HepG2 (cell line): Measurements from ENCODE around the gene PODXL. TPM values are rescaled to one million over a fixed set of nuclear protein-coding genes. Genes with fewer than 3 reads are reported as not detected.

Source experiments
- ATAC-seq: fragments of 200-7000 bp; cut with Tn5 transposase; 3 replicates; pipeline ENCODE4 v1.9.1; 2020; ENCODE audit warnings: mild to moderate bottlenecking, moderate library complexity
- BruUV-seq: library from RNA; stranded (reverse); fragments of 400-500 nt; replicated peaks from 2 replicates; lab custom pipeline; 2021; lab: Mats Ljungman, UMichigan
- CTCF ChIA-PET: fragments of 300-600 bp; formaldehyde crosslinking; extraction: SDS; loops from one replicate; lab custom pipeline; 2021; ENCODE audit warnings: low total read pairs, inconsistent platforms, low intra/inter-chr PET ratio; lab: Yijun Ruan, JAX
- POLR2A ChIA-PET: fragments of 350-600 bp; sonication (Branson Sonifier 250); formaldehyde crosslinking; loops from one replicate; lab custom pipeline; 2020; ENCODE audit warnings: antibody characterized with exemption, inconsistent platforms; lab: Yijun Ruan, JAX
- DNase-seq: peaks from one replicate; pipeline ENCODE4 v3.0.0-alpha.2; 2015; ENCODE audit warnings: low spot score
- FAIRE-seq: peaks from 3 replicates; lab custom pipeline; 2011; peaks lifted over from hg19 to GRCh38; lab: Jason Lieb, UNC
- H2AFZ ChIP-seq: one replicate; pipeline ENCODE4 v1.6.1; 2011; ENCODE audit warnings: low read length, inconsistent platforms
- H3K27ac ChIP-seq: fragments of 300-600 bp; 3 replicates; pipeline ENCODE4 v1.8.0; 2011; ENCODE audit warnings: mixed run types, mild to moderate bottlenecking, mixed read lengths, low read length, inconsistent platforms; ENCODE audit not compliant: insufficient read depth; ENCODE audit errors: extremely low read length
- H3K27me3 ChIP-seq, 2 experiments: fragments of 200-600 bp in 1 of 2; 2 replicates in 1 of 2; 3 replicates in 1 of 2; pipeline versions ENCODE4 v1.6.0 to v1.8.0; 2011; ENCODE audit warnings: low read length in 2 of 2, mild to moderate bottlenecking in 2 of 2, moderate library complexity in 2 of 2, inconsistent platforms in 1 of 2; ENCODE audit not compliant: insufficient read depth in 2 of 2, control insufficient read depth in 1 of 2
- H3K36me3 ChIP-seq, 2 experiments: fragments of 200-600 bp in 1 of 2; replicated peaks in 1 of 2; 2 replicates in 1 of 2; 3 replicates in 1 of 2; pipeline versions ENCODE4 v1.5.1 to v1.8.0; 2011; ENCODE audit warnings: low read length in 2 of 2, inconsistent platforms in 1 of 2; ENCODE audit not compliant: insufficient read depth in 2 of 2, control insufficient read depth in 1 of 2
- H3K4me1 ChIP-seq: 2 replicates; pipeline ENCODE4 v1.5.1; 2012; ENCODE audit warnings: low read length, inconsistent platforms; ENCODE audit not compliant: insufficient read depth
- H3K4me2 ChIP-seq: 2 replicates; pipeline ENCODE4 v1.6.0; 2011; ENCODE audit warnings: low read depth, low read length, inconsistent platforms
- H3K4me3 ChIP-seq, 3 experiments: fragments of 200-600 bp in 1 of 3; sonication (generic), shearing (Covaris generic) in 1 of 3; replicated peaks in 1 of 3; 2 replicates each; pipeline ENCODE4 v1.5.1; 2011 to 2016; ENCODE audit warnings: low read length in 3 of 3, inconsistent platforms in 2 of 3, low read depth in 2 of 3, mild to moderate bottlenecking in 2 of 3, control low read depth in 1 of 3, mixed read lengths in 1 of 3; ENCODE audit not compliant: insufficient read depth in 1 of 3
- H3K79me2 ChIP-seq: one replicate; pipeline ENCODE4 v1.6.1; 2011; ENCODE audit warnings: low read length, inconsistent platforms; ENCODE audit not compliant: insufficient read depth
- H3K9ac ChIP-seq: 2 replicates; pipeline ENCODE4 v1.6.0; 2011; ENCODE audit warnings: mild to moderate bottlenecking, low read depth, low read length, inconsistent platforms; ENCODE audit not compliant: insufficient read depth
- H3K9me3 ChIP-seq: 2 replicates; pipeline ENCODE4 v1.5.1; 2012; ENCODE audit warnings: mild to moderate bottlenecking, low read length
- H4K20me1 ChIP-seq: 2 replicates; pipeline ENCODE4 v1.6.0; 2011; ENCODE audit warnings: inconsistent platforms, mild to moderate bottlenecking, low read length, moderate library complexity; ENCODE audit not compliant: insufficient read depth
- DNMT3B ChIP-seq: conservative IDR thresholded peaks from 2 replicates; pipeline ENCODE4 v1.6.1; 2016; ENCODE audit warnings: missing biosample characterization, control low read depth
- GLMP ChIP-seq: sonication (generic); formaldehyde crosslinking; IDR thresholded peaks from 2 replicates; pipeline ENCODE4 v1.9.0; 2021; ENCODE audit warnings: missing genetic modification reagents, mild to moderate bottlenecking, borderline replicate concordance
- KLF12 ChIP-seq: sonication (generic); formaldehyde crosslinking; IDR thresholded peaks from 2 replicates; pipeline ENCODE4 v1.4.0; 2020; ENCODE audit warnings: missing genetic modification reagents, borderline replicate concordance
- KMT2B ChIP-seq: IDR thresholded peaks from 2 replicates; pipeline ENCODE4 v1.6.1; 2016; ENCODE audit warnings: missing genetic modification reagents, missing compliant biosample characterization
- PRMT3 ChIP-seq: sonication (generic); formaldehyde crosslinking; IDR thresholded peaks from 2 replicates; pipeline ENCODE4 v1.8.1; 2022; ENCODE audit warnings: low read depth, mild to moderate bottlenecking, moderate library complexity, missing genetic modification reagents, borderline replicate concordance
- RBM22 ChIP-seq: fragments of 200-400 bp; formaldehyde crosslinking; optimal IDR thresholded peaks from 2 replicates; pipeline ENCODE3; 2017; ENCODE audit warnings: mild to moderate bottlenecking, low read length, moderate library complexity
- REPIN1 ChIP-seq: sonication (generic); formaldehyde crosslinking; IDR thresholded peaks from 2 replicates; pipeline ENCODE4 v1.8.0; 2022; ENCODE audit warnings: missing genetic modification reagents, low read depth, mild to moderate bottlenecking, borderline replicate concordance
- RXRA ChIP-seq: sonication (generic); formaldehyde crosslinking; IDR thresholded peaks from 2 replicates; pipeline ENCODE4 v1.5.1; 2020; ENCODE audit warnings: missing genetic modification reagents
- ZNF121 ChIP-seq: sonication (generic); formaldehyde crosslinking; IDR thresholded peaks from 2 replicates; pipeline ENCODE4 v1.5.0; 2020; ENCODE audit warnings: mild to moderate bottlenecking, missing genetic modification reagents
- ZNF251 ChIP-seq: sonication (generic); formaldehyde crosslinking; IDR thresholded peaks from 2 replicates; pipeline ENCODE4 v1.9.0; 2021; ENCODE audit warnings: mild to moderate bottlenecking, missing genetic modification reagents
- WGBS: methylation state at CpG from one replicate; pipeline ENCODE4 v1.1.6; 2017; ENCODE audit warnings: low lambda C conversion rate; 5-methylcytosine and 5-hydroxymethylcytosine counted together
- in situ Hi-C: cut with HindIII; loops from 2 replicates; pipeline ENCODE4 v1.10.0; 2017; ENCODE audit warnings: low pct_unique_long_range_greater_than_20kb; ENCODE audit not compliant: extremely low pct_ligation_motif_present
- intact Hi-C: fragments of 100-400 bp; cut with micrococcal nuclease; formaldehyde crosslinking; loops from one replicate; pipeline ENCODE4 v1.10.0; 2022; ENCODE audit not compliant: unreplicated experiment
- polyA plus RNA-seq, 8 experiments: library from polyadenylated mRNA; depleted of rRNA in 3 of 8; stranded (reverse) in 7 of 8; unstranded in 1 of 8; fragments of >200 nt; fragmentation: Illumina TruSeq in 4 of 8; extraction: Trizol in 4 of 8; gene quantifications; 2 replicates each; pipeline versions ENCODE4 v1.2.1 to v1.2.3, GENCODE V29; 2011 to 2016; ENCODE audit warnings: low read depth in 4 of 8, missing spikeins in 1 of 8, mixed read lengths in 1 of 8; ENCODE audit not compliant: insufficient read depth in 1 of 8
- total RNA-seq, 5 experiments: library from RNA; depleted of rRNA; stranded (reverse); fragments of >200 nt; fragmentation: Illumina TruSeq; extraction: Trizol; gene quantifications; 2 replicates each; pipeline ENCODE4 v1.2.3, GENCODE V29; 2016; ENCODE audit warnings: low read depth in 1 of 5

The PODXL gene
- total and polyA plus RNA-seq, 2 of the 13 experiments (the other 11 are each of a cell fraction or from before 2014, with no cell fraction given): 0.22 to 0.54 TPM

- Histone ChIP-seq H3K9ac (no peak overlapping the region), H3K4me1 (peaks cover 29% of the 10 kb centered on the region), H3K9me3 (no peaks in the 10 kb centered on the region), H3K4me2 (no peak overlapping the region), H3K79me2 (no peaks in the 10 kb centered on the region), H3K36me3 (peaks cover 4 to 11% of the 10 kb centered on the region in 2 experiments; a peak in 3 of 5 replicates), H3K27ac (no peak overlapping the region), H3K27me3 (no peaks in the 10 kb centered on the region), H2AFZ (no peak overlapping the region), H3K4me3 (no peak overlapping the region), H4K20me1 (no peaks in the 10 kb centered on the region)
- intact Hi-C loops: no loop called here
- DNase-seq: no peak
- no peak for TF ChIP-seq ZNF251 (CRISPR knock-in tag)
- no peak for TF ChIP-seq DNMT3B (CRISPR knock-in tag)
- no peak for TF ChIP-seq GLMP (CRISPR knock-in tag)
- no peak for TF ChIP-seq ZNF121 (CRISPR knock-in tag)
- in situ Hi-C loops: loop anchor here (10.0 kb wide), 1 partner anchor 153 kb away; no protein-coding TSS in a partner anchor
- WGBS: 98% methylated on average over 3 of the region's 3 CpGs
- ChIA-PET CTCF (no interaction called here), POLR2A (no interaction called here)
- BruUV-seq: no TSS peak
- FAIRE-seq: no peak
- ATAC-seq: no peak
These were observed 55.0 kb downstream of the PODXL start for GRCh38 chr7:131501422-131501821.

GRCh38 chr7:131500357-131500756 is 56.1 kb downstream of the PODXL start:
- H3K4me2 ChIP-seq: no peak overlapping the region
- no peak overlapping the region for H2AFZ ChIP-seq
- peaks cover 4 to 14% of the 10 kb centered on the region in 2 experiments; a peak in 3 of 5 replicates for H3K36me3 ChIP-seq
- BruUV-seq: no TSS peak
- no peaks in the 10 kb centered on the region for H3K9me3 ChIP-seq
- POLR2A ChIA-PET: no interaction called here
- TF ChIP-seq REPIN1 (CRISPR knock-in tag) (no peak), PRMT3 (CRISPR knock-in tag) (no peak), RBM22 (peak; percentile 58), KLF12 (CRISPR knock-in tag) (no peak), KMT2B (CRISPR knock-in tag) (no peak), RXRA (CRISPR knock-in tag) (no peak)
- TF ChIP-seq, all 625 proteins: peak for 1
- Histone ChIP-seq H3K9ac (no peak overlapping the region), H4K20me1 (no peaks in the 10 kb centered on the region), H3K27ac (no peak overlapping the region), H3K79me2 (no peaks in the 10 kb centered on the region), H3K27me3 (no peaks in the 10 kb centered on the region), H3K4me1 (peaks cover 29% of the 10 kb centered on the region), H3K4me3 (no peak overlapping the region)
- DNase-seq: no peak
- intact Hi-C loops (no loop called here), in situ Hi-C loops (loop anchor here (10.0 kb wide), 1 partner anchor 154 kb away; no protein-coding TSS in a partner anchor)
- CTCF ChIA-PET: no interaction called here
- FAIRE-seq: no peak
- no peak for ATAC-seq
- WGBS: 100% methylated on average over 1 of the region's 1 CpG
